ENCODE results near the gene PLA2G3.

DNA sequence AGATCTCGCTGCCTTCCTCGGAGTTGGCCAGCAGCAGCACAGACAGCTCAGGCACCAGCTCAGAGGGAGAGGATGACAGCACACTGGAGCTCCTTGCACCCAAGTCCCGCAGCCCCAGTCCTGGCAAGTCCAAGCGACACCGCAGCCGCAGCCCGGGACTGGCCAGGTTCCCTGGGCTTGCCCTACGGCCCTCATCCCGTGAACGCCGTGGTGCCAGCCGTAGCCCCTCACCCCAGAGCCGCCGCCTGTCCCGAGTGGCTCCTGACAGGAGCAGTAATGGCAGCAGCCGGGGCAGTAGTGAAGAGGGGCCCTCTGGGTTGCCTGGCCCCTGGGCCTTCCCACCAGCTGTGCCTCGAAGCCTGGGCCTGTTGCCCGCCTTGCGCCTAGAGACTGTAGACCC, 6.4 kb downstream of the PLA2G3 start:
- TF ChIP-seq, protein P1, sequence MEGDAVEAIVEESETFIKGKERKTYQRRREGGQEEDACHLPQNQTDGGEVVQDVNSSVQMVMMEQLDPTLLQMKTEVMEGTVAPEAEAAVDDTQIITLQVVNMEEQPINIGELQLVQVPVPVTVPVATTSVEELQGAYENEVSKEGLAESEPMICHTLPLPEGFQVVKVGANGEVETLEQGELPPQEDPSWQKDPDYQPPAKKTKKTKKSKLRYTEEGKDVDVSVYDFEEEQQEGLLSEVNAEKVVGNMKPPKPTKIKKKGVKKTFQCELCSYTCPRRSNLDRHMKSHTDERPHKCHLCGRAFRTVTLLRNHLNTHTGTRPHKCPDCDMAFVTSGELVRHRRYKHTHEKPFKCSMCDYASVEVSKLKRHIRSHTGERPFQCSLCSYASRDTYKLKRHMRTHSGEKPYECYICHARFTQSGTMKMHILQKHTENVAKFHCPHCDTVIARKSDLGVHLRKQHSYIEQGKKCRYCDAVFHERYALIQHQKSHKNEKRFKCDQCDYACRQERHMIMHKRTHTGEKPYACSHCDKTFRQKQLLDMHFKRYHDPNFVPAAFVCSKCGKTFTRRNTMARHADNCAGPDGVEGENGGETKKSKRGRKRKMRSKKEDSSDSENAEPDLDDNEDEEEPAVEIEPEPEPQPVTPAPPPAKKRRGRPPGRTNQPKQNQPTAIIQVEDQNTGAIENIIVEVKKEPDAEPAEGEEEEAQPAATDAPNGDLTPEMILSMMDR (conservative IDR thresholded peaks at IDR 0.05; ENCODE audit: low read length) = no peak
- no peak for TF ChIP-seq EZH2phosphoT487 (IDR thresholded peaks at IDR 0.05; ENCODE audit: borderline replicate concordance)
